HCT116 (cell line): ENCODE results near the gene CCDC137. TPM values are rescaled to one million over a fixed set of nuclear protein-coding genes. Genes with fewer than 3 reads are reported as not detected.
"Not testable (repeated sequence)": the region's sequence is repeated elsewhere in the genome, so short reads cannot be mapped to it uniquely, and the experiment has no call there.

ENCODE experiments used
- ATAC-seq: fragments of 200-7000 bp; cut with Tn5 transposase; 2 replicates; pipeline ENCODE4 v1.9.1; 2020; ENCODE audit warnings: mild to moderate bottlenecking, moderate library complexity
- BruUV-seq: library from RNA; stranded (reverse); fragments of 400-500 nt; replicated peaks from 2 replicates; lab custom pipeline; 2021; lab: Mats Ljungman, UMichigan
- CTCF ChIA-PET: fragments of 300-600 bp; sonication (Branson Sonifier 250); formaldehyde crosslinking; loops from one replicate; lab custom pipeline; 2021; ENCODE audit warnings: antibody characterized with exemption; lab: Charles Lee
- POLR2A ChIA-PET: fragments of 300-600, 350-600 bp; sonication (Branson Sonifier 250); formaldehyde crosslinking; loops from one replicate; lab custom pipeline; 2021; ENCODE audit warnings: antibody characterized with exemption; lab: Charles Lee
- RAD21 ChIA-PET, 2 experiments: fragments of 300-600 bp; sonication (Branson Sonifier 250); formaldehyde crosslinking; loops; one replicate each; lab custom pipeline; 2023; ENCODE audit warnings: low total read pairs in 2 of 2; ENCODE audit not compliant: uncharacterized antibody in 2 of 2, unreplicated experiment in 2 of 2, low non-redundant PET in 1 of 2; lab: Charles Lee
- DNase-seq: peaks from one replicate; pipeline ENCODE4 v3.0.0-alpha.2; 2010; ENCODE audit warnings: low read depth, low spot score
- H2AFZ ChIP-seq: fragments of 200-600 bp; shearing (Covaris generic), sonication (generic); 2 replicates; pipeline ENCODE4 v1.6.1; 2017; ENCODE audit warnings: low read depth, mixed run types, mixed read lengths, antibody characterized with exemption, low read length; ENCODE audit not compliant: poor library complexity, severe bottlenecking
- H3K27ac ChIP-seq: 2 replicates; pipeline ENCODE4 v1.5.1; 2012; ENCODE audit warnings: low read depth, low read length
- H3K27me3 ChIP-seq: fragments of 200-600 bp; sonication (generic); 2 replicates; pipeline ENCODE4 v1.6.1; 2016; ENCODE audit warnings: mixed run types, low read length, mixed read lengths; ENCODE audit not compliant: insufficient read depth
- H3K36me3 ChIP-seq, 2 experiments: fragments of 200-500 bp in 1 of 2; fragments of 200-600 bp in 1 of 2; sonication (Bioruptor generic) in 1 of 2; sonication (generic) in 1 of 2; 2 replicates each; pipeline versions ENCODE4 v1.5.1 to v1.6.1; 2014 to 2016; ENCODE audit warnings: low read length in 2 of 2, inconsistent platforms in 1 of 2, mixed read lengths in 1 of 2, mixed run types in 1 of 2; ENCODE audit not compliant: insufficient read depth in 2 of 2, control insufficient read depth in 1 of 2
- H3K4me1 ChIP-seq, 2 experiments: fragments of 200-600 bp in 1 of 2; sonication (generic) in 1 of 2; 2 replicates each; pipeline versions ENCODE4 v1.5.1 to v1.6.1; 2012 to 2017; ENCODE audit warnings: low read length in 2 of 2, inconsistent platforms in 1 of 2, mild to moderate bottlenecking in 1 of 2, mixed read lengths in 1 of 2, mixed run types in 1 of 2, moderate library complexity in 1 of 2; ENCODE audit not compliant: insufficient read depth in 2 of 2, control insufficient read depth in 1 of 2
- H3K4me2 ChIP-seq: fragments of 200-600 bp; sonication (generic); 2 replicates; pipeline ENCODE4 v1.6.1; 2017; ENCODE audit warnings: mixed run types, low read length, mixed read lengths
- H3K4me3 ChIP-seq, 2 experiments: fragments of 200-600 bp in 1 of 2; sonication (generic) in 1 of 2; replicated peaks in 1 of 2; 2 replicates each; pipeline ENCODE4 v1.5.1; 2011 to 2016; ENCODE audit warnings: low read length in 2 of 2, control low read depth in 1 of 2, low read depth in 1 of 2, mild to moderate bottlenecking in 1 of 2, mixed read lengths in 1 of 2, mixed run types in 1 of 2
- H3K79me2 ChIP-seq: fragments of 200-600 bp; sonication (generic); 2 replicates; pipeline ENCODE4 v1.6.1; 2017; ENCODE audit warnings: mild to moderate bottlenecking, mixed run types, low read length, moderate library complexity, mixed read lengths; ENCODE audit not compliant: insufficient read depth
- H3K9ac ChIP-seq: fragments of 200-600 bp; sonication (generic); 2 replicates; pipeline ENCODE4 v1.6.1; 2016; ENCODE audit warnings: low read length, mixed read lengths
- H3K9me2 ChIP-seq: fragments of 200-600 bp; sonication (generic), shearing (Covaris generic); 2 replicates; pipeline ENCODE4 v1.6.1; 2017; ENCODE audit warnings: mixed run types, mild to moderate bottlenecking, moderate library complexity; ENCODE audit not compliant: insufficient read depth
- H3K9me3 ChIP-seq, 2 experiments: fragments of 200-500 bp in 1 of 2; fragments of 200-600 bp in 1 of 2; sonication (Bioruptor generic) in 1 of 2; sonication (generic) in 1 of 2; 2 replicates each; pipeline ENCODE4 v1.6.1; 2014 to 2017; ENCODE audit warnings: low read length in 2 of 2, mixed read lengths in 2 of 2, inconsistent platforms in 1 of 2, low read depth in 1 of 2, mild to moderate bottlenecking in 1 of 2, mixed run types in 1 of 2, moderate library complexity in 1 of 2; ENCODE audit not compliant: control insufficient read depth in 1 of 2, insufficient read depth in 1 of 2
- H4K20me1 ChIP-seq: fragments of 200-600 bp; sonication (generic), shearing (Covaris generic); 2 replicates; pipeline ENCODE4 v1.6.1; 2017; ENCODE audit warnings: mixed run types, mild to moderate bottlenecking, moderate library complexity; ENCODE audit not compliant: insufficient read depth
- CBX3 ChIP-seq: IDR thresholded peaks from 2 replicates; pipeline ENCODE4 v1.6.1; 2012; ENCODE audit warnings: low read depth
- MAX ChIP-seq: IDR thresholded peaks from 2 replicates; pipeline ENCODE4 v1.6.1; 2012
- POLR2A ChIP-seq: IDR thresholded peaks from 2 replicates; pipeline ENCODE4 v1.7.0; 2011; ENCODE audit warnings: borderline replicate concordance; ENCODE audit not compliant: insufficient read depth, insufficient read length; ENCODE audit errors: extremely low read depth
- SIN3A ChIP-seq: IDR thresholded peaks from 2 replicates; pipeline ENCODE4 v1.6.1; 2012; ENCODE audit warnings: low read depth
- YY1 ChIP-seq: IDR thresholded peaks from 2 replicates; pipeline ENCODE4 v1.6.1; 2011; ENCODE audit warnings: low read length, low read depth, moderate library complexity, mild to moderate bottlenecking; ENCODE audit not compliant: insufficient replicate concordance; ENCODE audit errors: extremely low read depth
- intact Hi-C: fragments of 100-400 bp; cut with micrococcal nuclease; formaldehyde crosslinking; loops from 2 replicates; pipeline ENCODE4 v1.10.0; 2022
- total RNA-seq: library from RNA; stranded (reverse); gene quantifications from one replicate; pipeline ENCODE4 v1.2.1, GENCODE V29; 2021; ENCODE audit not compliant: unreplicated experiment
- TF ChIP-seq, protein P1 (sequence below), 3 experiments: fragments of 200-600 bp in 1 of 3; sonication (generic) in 1 of 3; IDR thresholded peaks in 2 of 3; conservative IDR thresholded peaks in 1 of 3; 2 replicates each; pipeline ENCODE4 v1.5.1; 2012 to 2017; ENCODE audit warnings: low read depth in 2 of 3, low read length in 2 of 3, antibody characterized with exemption in 1 of 3, borderline replicate concordance in 1 of 3, control low read depth in 1 of 3, mild to moderate bottlenecking in 1 of 3, mixed read lengths in 1 of 3, mixed run types in 1 of 3, moderate library complexity in 1 of 3; ENCODE audit not compliant: insufficient read depth in 1 of 3

The CCDC137 gene
- total RNA-seq, 1 experiment from 2014 or later = 77.5 TPM

- H3K9me2 ChIP-seq, H3K27me3 ChIP-seq, BruUV-seq, CTCF ChIA-PET, ATAC-seq, H2AFZ ChIP-seq, H3K4me1 ChIP-seq, DNase-seq, intact Hi-C loops, POLR2A ChIA-PET, H3K9me3 ChIP-seq, H3K4me3 ChIP-seq, RAD21 ChIA-PET, H3K9ac ChIP-seq, H3K27ac ChIP-seq, H3K4me2 ChIP-seq: not testable (repeated sequence)
- Histone ChIP-seq H3K36me3 (peaks cover 55 to 68% of the 10 kb centered on the region in 2 experiments), H4K20me1 (peaks cover 14% of the 10 kb centered on the region; the same call in 1 of the 2 replicates), H3K79me2 (peaks cover 85% of the 10 kb centered on the region)
Measured at GRCh38 chr17:81618307-81618706, 48.2 kb upstream of the CCDC137 start.

GRCh38 chr17:81621494-81622130 lies 44.9 kb upstream of the CCDC137 start:
- TF ChIP-seq, protein P1, sequence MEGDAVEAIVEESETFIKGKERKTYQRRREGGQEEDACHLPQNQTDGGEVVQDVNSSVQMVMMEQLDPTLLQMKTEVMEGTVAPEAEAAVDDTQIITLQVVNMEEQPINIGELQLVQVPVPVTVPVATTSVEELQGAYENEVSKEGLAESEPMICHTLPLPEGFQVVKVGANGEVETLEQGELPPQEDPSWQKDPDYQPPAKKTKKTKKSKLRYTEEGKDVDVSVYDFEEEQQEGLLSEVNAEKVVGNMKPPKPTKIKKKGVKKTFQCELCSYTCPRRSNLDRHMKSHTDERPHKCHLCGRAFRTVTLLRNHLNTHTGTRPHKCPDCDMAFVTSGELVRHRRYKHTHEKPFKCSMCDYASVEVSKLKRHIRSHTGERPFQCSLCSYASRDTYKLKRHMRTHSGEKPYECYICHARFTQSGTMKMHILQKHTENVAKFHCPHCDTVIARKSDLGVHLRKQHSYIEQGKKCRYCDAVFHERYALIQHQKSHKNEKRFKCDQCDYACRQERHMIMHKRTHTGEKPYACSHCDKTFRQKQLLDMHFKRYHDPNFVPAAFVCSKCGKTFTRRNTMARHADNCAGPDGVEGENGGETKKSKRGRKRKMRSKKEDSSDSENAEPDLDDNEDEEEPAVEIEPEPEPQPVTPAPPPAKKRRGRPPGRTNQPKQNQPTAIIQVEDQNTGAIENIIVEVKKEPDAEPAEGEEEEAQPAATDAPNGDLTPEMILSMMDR (IDR thresholded peaks at IDR 0.05 in 2 of 3, conservative IDR thresholded peaks at IDR 0.05 in 1 of 3; ENCODE audit: borderline replicate concordance in 1 of 3, insufficient read depth in 1 of 3, low read depth in 2 of 3, low read length in 2 of 3) = no peak
- TF ChIP-seq POLR2A (no peak), SIN3A (no peak), CBX3 (no peak), YY1 (no peak), MAX (no peak)
- Histone ChIP-seq H3K79me2 (peaks cover 80% of the 10 kb centered on the region), H3K27ac (no peak overlapping the region), H3K9ac (no peak overlapping the region), H3K9me3 (no peaks in the 10 kb centered on the region), H3K36me3 (peaks cover 67 to 73% of the 10 kb centered on the region in 2 experiments), H3K9me2 (no peaks in the 10 kb centered on the region), H3K27me3 (no peaks in the 10 kb centered on the region), H2AFZ (no peak overlapping the region), H3K4me1 (no peaks in the 10 kb centered on the region), H3K4me3 (no peak overlapping the region), H4K20me1 (peaks cover 14% of the 10 kb centered on the region; the same call in 1 of the 2 replicates), H3K4me2 (no peak overlapping the region)
- RAD21 ChIA-PET = no interaction called here
- no peak for ATAC-seq
- intact Hi-C loops = no loop called here
- CTCF ChIA-PET = no interaction called here
- POLR2A ChIA-PET = no interaction called here
- TSS peak; percentile 19 for BruUV-seq
- DNase-seq = no peak
